GM18861 (cell line): ENCODE measurements around the gene PLAAT5.
A peak's percentile ranks its signal among the peaks of the same experiment; 100 is the strongest.
"Not testable (repeated sequence)": the region's sequence is repeated elsewhere in the genome, so short reads cannot be mapped to it uniquely, and the experiment has no call there.

Source experiments
- ATAC-seq: cut with Tn5 transposase; IDR thresholded peaks from one replicate; pipeline ENCODE4 v1.9.1; 2021; ENCODE audit not compliant: unreplicated experiment

PLAAT5 gene

GRCh38 chr11:63490551-63491239, at the start of gene PLAAT5:
Gene PLAAT5, minus strand, starts transcription at chr11:63491167. Its CDS starts 133 bp downstream, at chr11:63491034.
- ATAC-seq, result no peak

- ATAC-seq, result no peak
Observed at GRCh38 chr11:63537293-63538101, 46.5 kb upstream of the PLAAT5 start.

- ATAC-seq, result no peak
Observed at GRCh38 chr11:63536669-63537292, 45.8 kb upstream of the PLAAT5 start, which contains the start of gene PLAAT4. Gene PLAAT4, plus strand, starts transcription at chr11:63536808. Its CDS starts 61 bp downstream, at chr11:63536869.

- ATAC-seq, result no peak
Observed at GRCh38 chr11:63535734-63536133, 44.8 kb upstream of the PLAAT5 start.

- no peak for ATAC-seq
Observed at GRCh38 chr11:63534895-63535461, 44.0 kb upstream of the PLAAT5 start.

- no peak for ATAC-seq
Observed at GRCh38 chr11:63534076-63534475, 43.1 kb upstream of the PLAAT5 start.

GRCh38 chr11:63532799-63533475, 42.0 kb upstream of the PLAAT5 start:
- ATAC-seq, result no peak

GRCh38 chr11:63532117-63532516, 41.1 kb upstream of the PLAAT5 start:
- ATAC-seq, result no peak

GRCh38 chr11:63531074-63531792, 40.3 kb upstream of the PLAAT5 start:
- peak; percentile 90 for ATAC-seq

GRCh38 chr11:63530021-63530420, 39.1 kb upstream of the PLAAT5 start:
- ATAC-seq, result no peak

GRCh38 chr11:63529373-63529772, 38.4 kb upstream of the PLAAT5 start:
- not testable (repeated sequence) for ATAC-seq

GRCh38 chr11:63528729-63529278, 37.8 kb upstream of the PLAAT5 start:
- not testable (repeated sequence) for ATAC-seq

GRCh38 chr11:63528156-63528555, 37.2 kb upstream of the PLAAT5 start:
- ATAC-seq, result not testable (repeated sequence)

GRCh38 chr11:63527667-63528066, 36.7 kb upstream of the PLAAT5 start:
- no peak for ATAC-seq

GRCh38 chr11:63523151-63523550, 32.2 kb upstream of the PLAAT5 start:
- no peak for ATAC-seq

GRCh38 chr11:63521896-63522295, 30.9 kb upstream of the PLAAT5 start:
- ATAC-seq, result no peak

- ATAC-seq, result no peak
Observed at GRCh38 chr11:63520606-63521170, 29.7 kb upstream of the PLAAT5 start.

GRCh38 chr11:63518548-63518947, 27.6 kb upstream of the PLAAT5 start:
- no peak for ATAC-seq

- ATAC-seq, result no peak
Observed at GRCh38 chr11:63517156-63517555, 26.2 kb upstream of the PLAAT5 start.
